Activated CD8-positive, alpha-beta memory T cell treated with anti-CD3 and anti-CD28 coated beads, Interleukin-2, amount 50 U/mL, for 1 hour (primary cell): Measurements from ENCODE around the gene MALL.
"Not testable (repeated sequence)": the region's sequence is repeated elsewhere in the genome, so short reads cannot be mapped to it uniquely, and the experiment has no call there.

ENCODE experiments used
- DNase-seq: peaks from one replicate; pipeline ENCODE4 v3.0.0-alpha.2; 2020; ENCODE audit errors: extremely low read depth

MALL gene

GRCh38 chr2:110120171-110121051 lies 4.8 kb upstream of the MALL start:
- no peak for DNase-seq

- no peak for DNase-seq
Measured at GRCh38 chr2:110116033-110116710, 550 bp upstream of the MALL start.

DNA sequence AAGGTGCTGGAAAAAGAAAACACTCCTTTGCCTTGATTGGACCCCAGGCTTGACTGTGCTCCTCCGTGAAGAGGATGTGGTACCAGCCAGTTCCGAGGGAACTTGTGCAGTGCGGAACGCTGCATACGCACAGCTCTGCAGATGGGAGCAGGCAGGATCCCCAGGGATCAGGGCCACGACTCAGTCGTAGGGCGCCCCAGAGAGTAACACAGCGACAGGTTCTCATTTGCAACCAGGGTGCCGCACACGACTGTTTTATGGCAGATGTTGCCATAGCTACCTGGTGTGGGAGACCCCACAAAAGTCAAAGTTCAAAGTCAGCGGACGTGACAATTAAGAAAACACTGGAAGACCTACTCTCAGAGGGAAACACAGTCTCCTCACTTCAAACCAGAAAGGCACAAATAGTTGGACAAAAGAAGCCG lies 779 bp downstream of the MALL start:
- DNase-seq, result no peak

- no peak for DNase-seq
Measured at GRCh38 chr2:110113961-110114591, 1.5 kb downstream of the MALL start.

- not testable (repeated sequence) for DNase-seq
Measured at GRCh38 chr2:110108291-110108690, 7.3 kb downstream of the MALL start.

DNA sequence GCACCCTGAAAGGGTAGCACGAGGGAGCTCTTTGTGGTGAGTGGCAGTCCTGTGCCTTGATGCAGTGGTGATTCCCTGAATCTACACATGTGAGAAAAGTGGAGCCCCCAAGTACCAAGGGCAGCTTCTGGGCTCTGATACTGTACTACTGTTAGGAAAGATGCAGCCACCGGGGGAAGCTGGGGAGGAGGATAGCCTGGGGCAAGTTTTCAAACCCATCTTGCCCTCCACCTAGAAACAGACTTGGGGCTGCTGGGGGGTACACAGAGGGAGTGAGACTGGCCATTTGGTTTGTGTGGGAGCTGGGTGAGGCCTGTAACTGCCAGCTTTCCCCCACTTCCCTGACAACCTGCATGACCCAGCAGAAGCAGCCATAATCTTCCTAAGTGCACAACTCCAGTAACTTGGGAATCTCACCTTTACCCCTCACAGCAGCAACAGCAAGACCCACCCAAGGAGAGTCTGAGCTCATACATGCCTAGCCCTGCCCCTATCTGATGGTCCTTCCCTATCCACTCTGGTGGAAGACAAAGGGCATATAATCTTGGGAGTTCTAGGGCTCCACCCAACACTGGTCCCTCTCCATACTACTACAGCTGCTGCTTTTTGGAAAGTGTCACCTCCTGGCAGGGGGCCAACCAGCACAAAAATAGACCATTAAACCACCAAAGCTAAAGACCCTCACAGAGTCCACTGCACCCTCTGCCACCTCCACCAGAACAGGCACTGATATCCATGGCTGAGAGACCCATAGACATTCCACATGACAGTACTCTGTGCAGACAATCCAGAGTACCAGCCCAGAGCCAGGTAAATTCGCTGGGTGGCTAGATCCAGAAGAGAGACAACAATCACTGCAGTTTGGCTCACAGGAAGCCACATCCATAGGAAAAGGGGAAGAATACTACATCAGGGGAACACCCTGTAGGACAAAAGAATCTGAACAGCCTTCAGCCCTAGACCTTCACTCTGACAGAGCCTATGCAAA lies 8.2 kb downstream of the MALL start:
- no peak for DNase-seq

DNA sequence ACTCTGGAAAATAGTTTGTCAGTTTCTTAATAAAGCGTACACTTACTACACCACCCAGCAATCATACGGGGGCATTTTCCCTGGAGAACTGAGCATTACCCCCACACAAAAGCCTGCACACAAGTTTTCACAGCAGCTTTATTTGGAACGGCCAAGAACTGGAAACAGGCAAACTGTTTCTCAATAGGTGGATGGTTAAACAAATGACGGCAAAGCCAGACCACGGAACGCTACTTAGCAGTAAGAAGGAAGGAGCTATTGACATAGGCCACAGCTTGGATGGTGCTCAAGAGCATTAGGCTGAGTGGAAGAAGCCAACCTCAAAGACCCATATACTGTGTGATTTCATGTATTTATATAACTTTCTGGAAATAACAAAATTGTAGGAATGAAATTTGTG lies 9.0 kb downstream of the MALL start:
- DNase-seq, result no peak

DNA sequence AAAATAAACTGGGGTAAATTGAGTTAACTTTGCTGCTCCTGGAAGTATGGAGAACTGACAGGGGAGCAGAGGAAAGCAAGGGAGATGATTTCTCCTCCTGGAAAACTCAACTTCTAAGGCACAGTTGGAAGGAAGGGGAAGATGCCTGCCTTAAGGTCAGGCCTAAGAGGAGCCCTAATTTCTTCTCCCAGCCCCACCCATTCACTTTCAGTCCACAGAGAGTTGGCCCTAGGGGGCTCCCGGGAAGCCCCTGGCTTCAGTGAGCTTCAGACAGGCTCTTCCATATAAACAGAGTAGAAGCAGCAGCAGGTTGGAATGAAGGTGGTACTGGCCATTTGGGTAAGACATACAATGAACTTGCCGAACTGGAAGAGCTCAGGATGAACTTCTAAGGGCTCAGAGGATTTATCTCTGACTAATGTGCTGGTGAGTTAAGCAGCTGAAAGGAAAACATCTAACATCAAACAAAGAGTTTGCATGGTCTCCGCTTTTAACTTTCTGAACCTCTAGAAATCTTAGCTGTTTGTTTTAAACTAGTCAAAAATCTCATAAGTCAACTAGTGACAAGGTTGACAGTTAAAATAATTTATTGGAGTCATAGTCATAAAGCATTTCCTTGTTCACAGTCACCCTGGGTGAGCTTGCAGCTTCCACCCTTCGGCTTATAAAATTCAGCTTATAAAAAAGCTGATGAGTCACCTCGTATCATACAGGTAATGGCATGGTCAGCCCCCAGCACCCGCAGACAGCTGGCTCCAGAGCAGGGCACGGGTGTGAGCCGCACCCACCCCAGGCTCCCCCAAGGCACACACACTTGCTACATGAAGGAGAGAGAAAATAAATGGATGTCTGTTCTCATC lies 9.8 kb downstream of the MALL start:
- no peak for DNase-seq

- DNase-seq, result no peak
Measured at GRCh38 chr2:110105183-110105582, 10.4 kb downstream of the MALL start.

DNA sequence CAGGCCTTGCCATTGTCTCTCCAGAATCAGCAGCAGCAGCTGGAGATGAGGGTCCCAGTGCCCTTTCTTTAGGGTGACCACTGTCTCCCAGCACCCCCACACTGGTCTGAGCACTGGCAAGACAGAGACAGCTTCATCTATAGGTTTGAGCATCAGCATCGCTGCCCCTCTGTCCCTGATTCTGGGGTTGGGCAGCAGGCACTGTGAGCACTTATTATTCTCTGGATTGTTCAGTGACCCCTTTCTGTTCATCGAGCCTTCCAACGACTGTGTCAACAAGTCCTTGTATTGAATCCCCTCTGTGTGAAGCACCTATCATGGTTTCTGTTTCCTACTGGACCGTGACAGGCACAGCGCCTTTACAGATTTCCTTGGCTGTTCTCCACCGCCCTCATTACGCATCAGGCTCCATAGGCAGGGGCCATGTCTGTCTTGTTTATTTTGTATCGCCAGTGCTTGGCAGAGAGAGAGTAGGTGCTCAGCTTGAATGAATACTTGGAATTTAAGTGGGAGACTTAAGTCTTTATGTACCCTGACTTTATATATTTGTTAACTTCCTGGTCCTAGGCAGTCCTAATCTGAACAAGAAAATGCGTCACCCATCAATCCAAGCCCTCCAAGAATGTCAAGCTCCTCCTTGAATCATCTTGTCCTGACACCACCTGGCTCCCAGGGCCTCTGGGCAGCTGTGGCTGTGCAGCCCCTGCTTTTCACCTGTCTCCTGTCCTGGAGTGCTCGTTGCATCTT lies 11.4 kb downstream of the MALL start:
- DNase-seq, result no peak

- DNase-seq, result no peak
Measured at GRCh38 chr2:110103061-110103961, 12.3 kb downstream of the MALL start.

DNA sequence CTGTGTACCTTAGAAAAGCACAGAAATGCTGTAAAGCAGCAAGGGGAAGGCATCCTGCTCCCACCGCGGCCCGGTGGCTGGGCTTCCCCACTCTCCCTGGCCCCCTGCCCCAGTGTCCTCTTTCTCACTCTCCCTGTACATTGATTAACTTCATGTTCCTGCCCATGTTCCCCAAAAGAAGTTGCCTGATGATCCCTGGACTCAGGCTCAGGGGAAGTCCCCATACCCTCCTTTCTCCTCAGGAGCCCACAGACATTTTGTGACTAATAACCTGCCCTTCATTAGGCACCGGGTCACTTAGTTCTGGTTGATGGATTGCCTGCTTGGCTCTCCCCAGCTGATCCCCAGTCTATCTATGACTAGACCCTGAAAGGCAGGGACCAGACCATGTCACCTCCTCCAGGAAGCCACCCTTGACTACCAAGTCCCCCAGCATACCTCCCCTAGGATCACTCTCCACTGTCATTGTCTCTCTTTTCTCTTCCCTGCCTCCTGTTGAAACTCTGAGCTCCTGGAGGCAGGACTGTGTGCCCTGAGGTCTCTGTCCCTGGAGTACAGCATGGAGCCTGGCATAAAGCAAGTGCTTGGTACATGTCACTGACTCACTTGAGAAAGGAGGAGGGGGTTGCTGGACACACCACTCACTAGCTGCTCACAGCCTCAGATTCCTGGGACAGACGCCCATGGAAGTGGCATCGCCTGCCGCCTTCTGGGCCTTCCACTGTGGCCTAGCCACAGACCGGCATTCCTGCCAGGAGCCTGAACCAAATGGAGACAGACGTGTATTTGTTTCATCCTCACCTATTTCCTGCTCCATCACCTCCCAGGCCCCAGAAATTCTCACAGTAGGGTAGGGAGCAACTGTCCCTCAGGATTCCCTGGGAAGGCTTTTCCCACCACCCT lies 13.5 kb downstream of the MALL start:
- DNase-seq, result no peak

- no peak for DNase-seq
Measured at GRCh38 chr2:110101280-110101844, 14.3 kb downstream of the MALL start.

- DNase-seq, result not testable (repeated sequence)
Measured at GRCh38 chr2:110100880-110101279, 14.7 kb downstream of the MALL start.

- no peak for DNase-seq
Measured at GRCh38 chr2:110100480-110100879, 15.1 kb downstream of the MALL start.

DNA sequence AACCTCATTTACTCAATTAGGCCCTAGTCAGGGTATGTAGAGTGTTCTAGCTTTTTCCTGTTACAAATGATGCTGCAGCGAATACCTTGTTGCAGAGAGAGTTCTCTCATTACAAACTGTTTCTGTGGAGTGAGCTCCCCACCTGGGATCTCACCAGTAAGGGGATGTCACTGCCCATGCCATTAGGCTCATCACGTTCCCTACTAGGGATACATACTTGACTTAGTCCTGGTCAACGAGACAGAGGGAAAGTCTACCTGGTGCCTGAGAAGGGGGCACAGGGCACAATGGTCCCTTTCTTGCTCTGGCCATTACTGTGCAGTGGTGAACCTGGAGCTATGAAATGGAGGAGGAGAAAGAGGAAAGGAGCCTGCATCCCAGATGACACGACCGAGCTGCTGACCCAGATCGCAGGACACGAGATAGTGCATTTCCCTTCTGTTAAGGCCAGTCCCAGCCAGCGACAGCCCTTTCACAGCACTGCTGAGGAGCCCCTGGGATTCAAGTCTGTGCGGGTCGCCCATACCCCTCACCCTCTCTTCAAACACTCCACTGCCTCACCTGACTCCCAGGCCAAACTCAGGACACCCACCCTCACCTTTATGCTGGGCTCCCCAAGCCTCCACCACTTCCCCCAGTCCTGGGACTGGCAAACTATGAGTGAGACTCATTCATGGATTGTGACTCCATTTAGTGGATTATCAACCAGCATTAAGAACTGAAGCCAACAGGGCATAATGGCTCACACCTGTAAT lies 16.0 kb downstream of the MALL start:
- no peak for DNase-seq

- no peak for DNase-seq
Measured at GRCh38 chr2:110099038-110099425, 16.6 kb downstream of the MALL start.
